ENCODE measurements around the gene C15orf62.

Gene C15orf62

GRCh38 chr15:40766194-40766815 lies 3.5 kb upstream of the C15orf62 start:
- TF ChIP-seq, protein P1, sequence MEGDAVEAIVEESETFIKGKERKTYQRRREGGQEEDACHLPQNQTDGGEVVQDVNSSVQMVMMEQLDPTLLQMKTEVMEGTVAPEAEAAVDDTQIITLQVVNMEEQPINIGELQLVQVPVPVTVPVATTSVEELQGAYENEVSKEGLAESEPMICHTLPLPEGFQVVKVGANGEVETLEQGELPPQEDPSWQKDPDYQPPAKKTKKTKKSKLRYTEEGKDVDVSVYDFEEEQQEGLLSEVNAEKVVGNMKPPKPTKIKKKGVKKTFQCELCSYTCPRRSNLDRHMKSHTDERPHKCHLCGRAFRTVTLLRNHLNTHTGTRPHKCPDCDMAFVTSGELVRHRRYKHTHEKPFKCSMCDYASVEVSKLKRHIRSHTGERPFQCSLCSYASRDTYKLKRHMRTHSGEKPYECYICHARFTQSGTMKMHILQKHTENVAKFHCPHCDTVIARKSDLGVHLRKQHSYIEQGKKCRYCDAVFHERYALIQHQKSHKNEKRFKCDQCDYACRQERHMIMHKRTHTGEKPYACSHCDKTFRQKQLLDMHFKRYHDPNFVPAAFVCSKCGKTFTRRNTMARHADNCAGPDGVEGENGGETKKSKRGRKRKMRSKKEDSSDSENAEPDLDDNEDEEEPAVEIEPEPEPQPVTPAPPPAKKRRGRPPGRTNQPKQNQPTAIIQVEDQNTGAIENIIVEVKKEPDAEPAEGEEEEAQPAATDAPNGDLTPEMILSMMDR (IDR thresholded peaks at IDR 0.05; ENCODE audit: low read depth, low read length): no peak
- no peak overlapping the region for H3K4me3 ChIP-seq (ENCODE audit: low read depth, low read length)

DNA sequence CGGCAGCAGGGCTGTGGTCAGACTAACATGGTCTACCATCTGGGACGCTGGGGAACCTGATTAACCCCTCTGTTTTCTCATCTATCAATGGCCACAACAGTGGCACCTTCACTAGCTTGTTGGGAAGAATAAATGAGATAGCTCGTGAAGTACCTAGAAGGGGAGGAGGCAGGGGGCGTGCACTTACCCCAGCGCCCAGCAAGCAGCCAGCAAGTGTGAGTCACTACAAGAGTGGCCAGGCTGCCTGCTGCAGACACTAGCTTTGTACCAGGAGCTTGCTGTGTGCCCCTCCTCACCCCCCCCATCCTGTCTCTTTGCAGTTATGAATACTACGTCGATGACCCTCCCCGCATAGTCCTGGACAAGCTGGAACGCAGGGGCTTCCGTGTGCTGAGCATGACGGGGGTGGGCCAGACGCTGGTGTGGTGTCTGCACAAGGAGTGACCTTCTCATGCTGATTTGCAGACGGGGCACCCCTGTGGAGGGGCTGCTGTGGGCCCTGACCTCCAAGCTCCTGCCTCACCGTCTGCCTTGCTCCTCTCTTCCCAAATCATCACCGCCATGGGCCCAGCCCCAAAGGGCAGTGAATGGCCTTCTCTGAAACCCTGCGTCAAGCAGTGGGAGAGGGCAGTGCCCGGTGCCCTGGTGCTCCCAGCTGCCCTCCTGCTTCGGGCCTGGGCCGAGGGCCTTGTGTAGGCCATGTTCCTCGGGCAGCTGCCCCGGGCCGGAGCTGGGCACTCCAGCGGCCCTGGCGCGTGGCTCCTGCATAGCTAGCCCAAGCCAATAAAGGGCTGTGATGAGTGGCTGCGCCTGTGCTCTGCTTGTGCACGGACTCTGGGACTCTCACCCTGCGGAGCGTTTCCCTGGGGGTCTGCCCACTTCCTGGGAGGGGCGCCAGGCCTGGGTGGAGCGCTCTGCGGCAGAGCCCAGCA lies 2.6 kb upstream of the C15orf62 start:
- H3K4me3 ChIP-seq (ENCODE audit: low read depth, low read length): no peak overlapping the region

GRCh38 chr15:40767838-40768500 lies 1.8 kb upstream of the C15orf62 start:
- TF ChIP-seq, protein P1 (IDR thresholded peaks at IDR 0.05; ENCODE audit: low read depth, low read length): no peak
- H3K4me3 ChIP-seq (ENCODE audit: low read depth, low read length): no peak overlapping the region

More for the DNA sequence above, 2.6 kb upstream of the C15orf62 start:
- TF ChIP-seq, protein P1 (IDR thresholded peaks at IDR 0.05; ENCODE audit: low read depth, low read length): no peak

GRCh38 chr15:40768521-40769273 lies 1.1 kb upstream of the C15orf62 start:
- TF ChIP-seq, protein P1 (IDR thresholded peaks at IDR 0.05; ENCODE audit: low read depth, low read length): no peak
- no peak overlapping the region for H3K4me3 ChIP-seq (ENCODE audit: low read depth, low read length)

GRCh38 chr15:40770147-40770721 lies 454 bp downstream of the C15orf62 start:
- TF ChIP-seq, protein P1 (IDR thresholded peaks at IDR 0.05; ENCODE audit: low read depth, low read length): no peak

GRCh38 chr15:40771242-40771641 lies 1.5 kb downstream of the C15orf62 start:
- TF ChIP-seq, protein P1 (IDR thresholded peaks at IDR 0.05; ENCODE audit: low read depth, low read length): no peak
- no peak overlapping the region for H3K4me3 ChIP-seq (ENCODE audit: low read depth, low read length)

More at GRCh38 chr15:40770147-40770721, 454 bp downstream of the C15orf62 start:
- H3K4me3 ChIP-seq (ENCODE audit: low read depth, low read length): no peak overlapping the region
